Stimulated activated CD4-positive, alpha-beta T cell treated with anti-CD3 and anti-CD28 coated beads, TNF-alpha, amount 100 ng/mL, for 24 hours (primary cell): ENCODE measurements around the gene GRAMD1A.
"Not testable (repeated sequence)": the region's sequence is repeated elsewhere in the genome, so short reads cannot be mapped to it uniquely, and the experiment has no call there.

Experiments
- DNase-seq, 3 experiments: peaks; one replicate each; pipeline ENCODE4 v3.0.0-alpha.2; 2020; ENCODE audit warnings: low read depth in 3 of 3

GRAMD1A gene

DNA sequence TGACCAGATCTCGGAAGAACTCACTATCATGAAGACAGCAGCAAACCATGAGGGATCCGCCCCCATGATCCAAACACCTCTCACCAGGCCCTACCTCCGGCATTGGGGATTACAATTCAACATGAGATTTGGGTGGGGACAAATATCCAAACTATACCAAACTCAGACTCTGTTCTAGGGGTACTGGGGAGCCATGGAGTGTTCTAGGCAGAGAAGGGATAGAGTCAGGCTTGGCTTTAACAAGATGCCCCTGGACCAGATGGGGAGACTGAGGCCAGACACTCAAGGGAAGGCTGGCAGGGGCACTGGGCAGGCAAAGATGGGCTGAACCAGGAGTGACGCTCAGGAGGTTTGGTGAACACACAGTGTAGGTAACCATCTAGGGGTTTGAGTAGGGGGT is 18.3 kb downstream of the GRAMD1A start:
- DNase-seq, result no peak

GRCh38 chr19:35019144-35019543 is 19.0 kb downstream of the GRAMD1A start:
- no peak for DNase-seq

GRCh38 chr19:35021016-35021415 is 20.9 kb downstream of the GRAMD1A start:
- DNase-seq, result no peak

GRCh38 chr19:35021596-35021995 is 21.5 kb downstream of the GRAMD1A start:
- no peak for DNase-seq

- no peak for DNase-seq
These were observed 22.3 kb downstream of the GRAMD1A start for GRCh38 chr19:35022460-35022859.

- no peak for DNase-seq
These were observed 23.3 kb downstream of the GRAMD1A start for GRCh38 chr19:35023428-35023827.

- DNase-seq, result no peak
These were observed 24.0 kb downstream of the GRAMD1A start for GRCh38 chr19:35024095-35024494.

DNA sequence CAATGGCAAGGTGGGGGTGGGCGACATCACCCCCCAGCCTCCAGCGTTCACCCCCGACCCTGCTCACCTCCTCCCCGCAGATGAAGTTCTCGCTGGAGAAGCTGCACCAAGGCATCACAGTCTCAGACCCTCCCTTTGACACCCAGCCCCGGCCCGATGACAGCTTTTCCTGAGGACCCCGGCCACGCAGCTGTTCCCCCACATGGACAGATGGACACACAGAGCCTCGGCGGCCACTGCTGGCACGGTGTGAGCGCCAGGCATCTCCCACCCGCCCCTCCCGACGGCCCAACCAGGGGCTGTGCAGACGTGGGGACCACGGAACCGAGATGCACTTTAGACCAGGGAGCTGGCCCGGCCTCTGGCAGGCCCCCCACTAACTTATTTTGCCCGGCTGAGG is 25.8 kb downstream of the GRAMD1A start:
- no peak for DNase-seq

GRCh38 chr19:35026418-35026817 is 26.3 kb downstream of the GRAMD1A start:
- no peak for DNase-seq

- no peak for DNase-seq
These were observed 26.9 kb downstream of the GRAMD1A start for GRCh38 chr19:35027009-35027408.

GRCh38 chr19:35027851-35028599 is 27.9 kb downstream of the GRAMD1A start:
- no peak for DNase-seq

- not testable (repeated sequence) for DNase-seq
These were observed 28.4 kb downstream of the GRAMD1A start for GRCh38 chr19:35028600-35028885.

DNA sequence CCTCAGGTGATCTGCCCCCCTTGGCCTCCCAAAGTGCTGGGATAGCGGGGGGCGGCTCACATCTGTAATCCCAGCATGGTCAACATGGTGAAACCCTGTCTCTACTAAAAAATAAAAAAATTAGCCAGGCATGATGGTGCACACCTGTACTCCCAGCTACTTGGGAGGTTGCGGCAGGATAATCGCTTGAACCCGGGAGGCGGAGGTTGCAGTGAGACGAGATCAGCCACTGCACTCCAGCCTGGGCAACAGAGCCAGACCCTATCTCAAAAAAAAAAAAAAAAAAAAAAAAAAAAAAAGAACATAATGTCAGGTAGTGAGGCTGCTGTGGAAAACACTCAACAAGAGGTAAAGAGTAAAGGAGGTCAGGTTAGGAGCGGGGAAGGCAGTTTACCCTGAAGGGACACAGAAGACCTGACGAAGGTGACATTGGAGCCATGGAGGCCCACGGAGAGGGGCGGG is 29.2 kb downstream of the GRAMD1A start:
- not testable (repeated sequence) for DNase-seq

DNA sequence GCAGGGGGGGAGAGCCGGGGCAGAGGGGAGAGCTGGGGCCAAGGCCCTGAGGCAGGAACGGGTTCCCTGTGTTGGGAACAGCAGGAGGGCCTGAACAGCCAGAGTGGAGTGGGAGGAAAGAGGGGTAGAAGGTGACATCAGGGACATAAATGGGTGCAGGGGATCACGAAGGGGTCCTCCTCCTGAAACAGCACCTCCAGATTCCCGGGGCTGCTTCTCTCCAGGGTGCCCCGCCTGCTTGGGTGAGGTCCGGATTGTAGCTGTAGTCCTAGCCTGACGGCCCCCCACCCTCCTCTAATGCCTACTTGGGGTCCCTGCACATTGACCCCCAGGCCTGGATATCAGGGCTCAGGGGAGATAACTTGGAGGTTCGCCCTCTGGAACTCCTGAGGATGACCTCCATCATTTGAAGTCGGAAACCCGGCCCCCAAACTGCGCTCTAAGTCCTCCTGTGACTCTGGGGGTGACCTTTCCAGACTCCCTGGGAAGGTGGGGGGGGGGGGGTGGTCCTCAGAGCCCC is 29.7 kb downstream of the GRAMD1A start:
- DNase-seq, result no peak

- DNase-seq, result peak; percentile 32 to 70 (median 41)
These were observed 30.3 kb downstream of the GRAMD1A start, which contains the start of gene SCN1B for GRCh38 chr19:35030257-35031071. Gene SCN1B, plus strand, starts transcription at chr19:35030470. Its CDS starts 351 bp downstream, at chr19:35030821.

- DNase-seq, result no peak
These were observed 31.2 kb downstream of the GRAMD1A start for GRCh38 chr19:35031072-35031881.

- no peak for DNase-seq
These were observed 32.3 kb downstream of the GRAMD1A start for GRCh38 chr19:35032356-35032865.

DNA sequence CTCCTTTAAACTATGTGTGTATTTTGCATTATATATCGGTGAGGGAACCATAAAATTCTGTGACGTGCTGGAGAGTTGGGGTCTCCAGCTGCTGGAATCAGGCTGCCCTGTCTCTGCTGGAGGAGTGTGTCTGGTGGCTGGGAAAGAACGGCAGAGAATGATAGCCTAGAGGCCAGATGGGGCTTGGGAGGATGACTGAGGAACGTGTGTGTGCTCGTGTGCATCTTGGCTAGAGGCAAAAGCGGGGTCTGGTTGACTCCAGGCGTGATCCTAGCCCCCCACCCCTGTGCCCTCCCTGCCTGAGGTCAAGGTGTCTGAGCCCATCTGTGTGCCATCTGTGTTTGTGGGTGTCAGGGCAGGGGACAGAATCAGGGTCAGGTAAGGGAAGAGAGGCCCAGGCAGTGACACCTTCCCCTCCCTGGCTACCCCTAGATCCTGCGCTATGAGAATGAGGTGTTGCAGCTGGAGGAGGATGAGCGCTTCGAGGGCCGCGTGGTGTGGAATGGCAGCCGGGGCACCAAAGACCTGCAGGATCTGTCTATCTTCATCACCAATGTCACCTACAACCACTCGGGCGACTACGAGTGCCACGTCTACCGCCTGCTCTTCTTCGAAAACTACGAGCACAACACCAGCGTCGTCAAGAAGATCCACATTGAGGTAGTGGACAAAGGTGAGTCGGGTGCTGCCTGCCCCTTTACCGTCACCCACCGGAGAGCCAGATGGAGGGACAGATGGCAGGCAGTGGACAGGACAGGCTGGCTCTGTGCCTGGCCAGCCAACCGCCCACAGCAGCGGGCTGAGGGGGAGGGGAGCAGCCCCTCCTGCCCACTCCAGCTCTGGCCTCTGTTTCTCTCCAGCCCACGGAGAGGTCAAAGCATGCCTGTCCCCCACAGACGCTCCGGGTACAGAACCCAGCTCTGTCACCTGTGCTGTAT is 33.2 kb downstream of the GRAMD1A start:
- no peak for DNase-seq

DNA sequence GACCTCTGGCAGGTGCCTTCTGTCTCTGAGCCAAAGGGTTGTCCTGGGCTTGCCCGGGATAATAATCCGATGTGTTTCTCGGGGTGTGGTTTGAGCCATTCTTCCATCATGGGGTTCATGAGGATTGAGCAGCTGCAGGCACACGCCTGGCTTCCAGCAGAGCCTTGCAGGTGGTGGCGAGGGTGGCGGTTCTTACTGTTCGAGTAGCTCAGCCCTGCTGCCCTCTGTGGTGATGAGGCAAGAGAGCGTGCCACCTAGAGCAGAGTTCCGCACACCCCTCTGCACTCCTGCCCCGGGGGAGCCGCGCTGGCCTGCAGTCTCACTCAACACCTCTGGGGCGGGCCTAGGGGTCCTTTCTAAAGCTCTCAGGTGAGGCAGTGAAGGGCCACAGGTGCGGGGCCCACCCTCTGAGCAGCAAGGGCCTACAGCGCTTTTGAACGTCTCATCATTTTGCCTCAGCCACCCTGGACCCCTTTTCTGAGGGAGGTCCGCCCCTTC is 33.9 kb downstream of the GRAMD1A start:
- DNase-seq, result no peak

GRCh38 chr19:35034588-35035382 is 34.7 kb downstream of the GRAMD1A start:
- DNase-seq, result no peak
